Mucosa of stomach (tissue), 1 donor: Measurements from ENCODE around the gene RBPJL.
A peak's percentile ranks its signal among the peaks of the same experiment; 100 is the strongest.
"Not testable (repeated sequence)": the region's sequence is repeated elsewhere in the genome, so short reads cannot be mapped to it uniquely, and the experiment has no call there.

ENCODE experiments used
- H3K27me3 ChIP-seq: one replicate; pipeline ENCODE4 v1.7.0; 2013; ENCODE audit warnings: mild to moderate bottlenecking, low read length; ENCODE audit not compliant: control insufficient read depth, insufficient read depth
- H3K36me3 ChIP-seq: one replicate; pipeline ENCODE4 v1.7.0; 2013; ENCODE audit warnings: low read length; ENCODE audit not compliant: control insufficient read depth, insufficient read depth
- H3K4me1 ChIP-seq: one replicate; pipeline ENCODE4 v1.7.0; 2013; ENCODE audit warnings: mild to moderate bottlenecking, low read length; ENCODE audit not compliant: control insufficient read depth, insufficient read depth
- H3K4me3 ChIP-seq: one replicate; pipeline ENCODE4 v1.7.0; 2013; ENCODE audit warnings: low read length
- H3K9ac ChIP-seq: one replicate; pipeline ENCODE4 v1.7.0; 2013; ENCODE audit warnings: mild to moderate bottlenecking, low read length, moderate library complexity
- H3K9me3 ChIP-seq: one replicate; pipeline ENCODE4 v1.7.0; 2013; ENCODE audit warnings: mild to moderate bottlenecking, low read length, moderate library complexity; ENCODE audit not compliant: control insufficient read depth
- donor health status: Pancreatic carcinoma.

The RBPJL gene

DNA sequence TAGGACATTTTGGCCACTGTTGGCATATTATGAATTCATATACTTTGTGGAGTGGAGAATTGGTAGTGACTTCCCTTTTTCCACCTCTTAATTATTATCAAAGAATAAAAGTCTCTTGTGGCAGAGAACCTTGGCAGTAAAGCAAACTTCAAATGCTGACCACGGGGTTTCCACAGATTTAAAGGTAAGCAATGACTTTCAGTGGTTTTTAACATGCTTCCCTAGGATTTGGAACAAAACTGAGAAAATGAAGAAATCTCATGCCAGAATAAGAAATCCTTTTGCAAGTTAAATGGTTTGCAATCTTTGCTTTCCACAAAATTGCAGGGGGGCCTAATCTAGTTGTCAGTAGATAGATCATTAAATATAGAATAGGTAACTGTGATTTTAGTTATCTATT is 43.6 kb downstream of the RBPJL start:
- Histone ChIP-seq H3K9ac (no peak overlapping the region), H3K27me3 (no peaks in the 10 kb centered on the region), H3K9me3 (no peaks in the 10 kb centered on the region), H3K4me1 (peaks cover 14% of the 10 kb centered on the region), H3K4me3 (no peak overlapping the region), H3K36me3 (no peaks in the 10 kb centered on the region)

DNA sequence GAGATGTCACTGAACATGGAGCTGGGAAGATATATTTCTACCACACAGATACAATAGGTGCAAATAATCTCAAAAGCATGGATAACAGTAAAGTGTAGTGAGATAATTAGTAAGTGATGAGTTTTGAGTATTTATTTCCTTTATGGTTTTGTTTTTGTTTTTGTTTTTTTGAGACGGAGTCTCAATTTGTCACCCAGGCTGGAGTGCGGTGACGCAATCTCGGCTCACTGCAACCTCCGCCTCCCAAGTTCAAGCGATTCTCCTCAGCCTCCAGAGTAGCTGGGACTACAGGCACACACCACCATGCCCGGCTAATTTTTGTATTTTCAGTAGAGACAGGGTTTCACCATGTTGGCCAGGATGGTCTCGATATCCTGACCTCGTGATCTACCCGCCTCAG is 44.2 kb downstream of the RBPJL start:
- H3K9ac ChIP-seq, H3K27me3 ChIP-seq, H3K4me1 ChIP-seq, H3K9me3 ChIP-seq, H3K36me3 ChIP-seq, H3K4me3 ChIP-seq: not testable (repeated sequence)

DNA sequence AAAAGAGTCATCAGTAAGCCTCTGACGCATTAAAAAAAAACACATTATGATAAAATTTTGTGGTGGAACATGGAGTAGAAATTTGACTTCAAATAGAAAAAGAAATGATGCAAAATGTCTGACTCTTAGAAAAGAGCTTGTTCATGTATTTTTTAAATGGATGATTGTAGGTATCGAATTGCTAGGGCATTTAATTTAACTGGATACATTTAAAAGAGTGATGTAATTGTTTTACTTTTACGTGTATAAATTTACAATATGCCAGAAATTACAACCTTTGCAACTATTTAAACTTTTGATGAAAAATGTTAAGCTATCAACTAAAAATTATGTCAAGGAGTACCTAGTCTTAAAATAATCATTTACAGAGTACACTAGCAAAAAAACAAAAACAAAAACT is 46.1 kb downstream of the RBPJL start:
- Histone ChIP-seq H3K4me1 (peaks cover 11% of the 10 kb centered on the region), H3K27me3 (no peaks in the 10 kb centered on the region), H3K9me3 (no peaks in the 10 kb centered on the region), H3K9ac (no peak overlapping the region), H3K4me3 (no peak overlapping the region), H3K36me3 (no peaks in the 10 kb centered on the region)

DNA sequence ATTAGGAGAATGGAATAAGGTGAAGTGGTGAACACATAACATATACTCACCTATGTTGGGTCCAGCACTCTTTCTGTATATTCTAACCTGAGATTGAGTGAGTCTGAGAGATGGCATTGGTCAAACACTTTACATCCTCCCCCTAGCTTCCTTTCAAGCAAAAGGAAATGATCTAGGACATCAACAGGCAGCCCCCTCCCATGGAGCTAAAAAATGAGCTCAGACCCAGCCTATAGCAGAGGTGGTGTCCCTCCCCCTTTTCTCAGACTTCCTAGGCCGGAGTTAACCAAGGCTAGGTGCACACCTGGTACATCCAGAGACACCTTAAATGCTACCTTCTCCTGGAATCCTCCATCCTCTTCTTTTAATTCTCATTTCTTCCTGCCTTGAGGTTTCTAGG is 47.1 kb downstream of the RBPJL start:
- no peaks in the 10 kb centered on the region for H3K9me3 ChIP-seq
- H3K4me1 ChIP-seq, result peaks cover 17% of the 10 kb centered on the region
- no peak overlapping the region for H3K4me3 ChIP-seq
- no peaks in the 10 kb centered on the region for H3K27me3 ChIP-seq
- no peaks in the 10 kb centered on the region for H3K36me3 ChIP-seq
- no peak overlapping the region for H3K9ac ChIP-seq

DNA sequence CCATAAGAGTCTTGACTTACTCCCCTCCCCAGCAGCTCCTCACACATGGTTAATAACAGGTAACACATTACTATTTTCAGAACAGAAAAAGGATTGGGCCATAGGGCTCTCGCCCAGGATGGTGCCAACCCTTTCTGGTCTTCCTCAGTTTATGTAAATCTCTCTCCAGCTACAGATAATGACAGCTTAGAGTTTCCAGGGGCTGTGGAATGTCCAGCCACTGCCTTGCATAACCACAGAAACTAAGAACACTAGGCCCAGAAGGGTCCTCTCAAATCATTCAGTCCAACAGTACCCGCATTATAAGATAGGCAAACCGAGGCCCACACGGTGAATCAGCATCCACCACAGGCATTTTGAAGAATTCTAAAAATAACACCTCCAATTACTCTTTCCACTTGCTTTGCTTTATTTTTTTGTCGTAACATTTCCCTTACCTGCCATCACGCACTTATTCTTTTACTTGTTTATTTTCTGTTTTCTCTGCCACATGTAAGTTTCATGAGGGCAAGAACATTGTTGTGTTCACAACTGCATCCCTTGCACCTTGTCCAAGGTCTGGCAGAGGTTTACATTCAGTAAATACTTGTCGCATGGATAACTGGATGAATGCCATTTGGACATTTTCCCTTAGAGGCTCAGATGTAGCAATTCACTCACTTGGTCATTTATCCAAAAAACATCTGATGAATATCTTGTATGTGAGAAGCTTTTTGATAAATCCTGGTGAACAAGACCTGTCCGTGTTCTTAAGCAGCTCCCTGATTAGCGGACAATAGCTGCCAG is 48.0 kb downstream of the RBPJL start:
- Histone ChIP-seq H3K27me3 (no peaks in the 10 kb centered on the region), H3K4me1 (peaks cover 24% of the 10 kb centered on the region), H3K36me3 (no peaks in the 10 kb centered on the region), H3K9me3 (no peaks in the 10 kb centered on the region), H3K9ac (no peak overlapping the region), H3K4me3 (no peak overlapping the region)

DNA sequence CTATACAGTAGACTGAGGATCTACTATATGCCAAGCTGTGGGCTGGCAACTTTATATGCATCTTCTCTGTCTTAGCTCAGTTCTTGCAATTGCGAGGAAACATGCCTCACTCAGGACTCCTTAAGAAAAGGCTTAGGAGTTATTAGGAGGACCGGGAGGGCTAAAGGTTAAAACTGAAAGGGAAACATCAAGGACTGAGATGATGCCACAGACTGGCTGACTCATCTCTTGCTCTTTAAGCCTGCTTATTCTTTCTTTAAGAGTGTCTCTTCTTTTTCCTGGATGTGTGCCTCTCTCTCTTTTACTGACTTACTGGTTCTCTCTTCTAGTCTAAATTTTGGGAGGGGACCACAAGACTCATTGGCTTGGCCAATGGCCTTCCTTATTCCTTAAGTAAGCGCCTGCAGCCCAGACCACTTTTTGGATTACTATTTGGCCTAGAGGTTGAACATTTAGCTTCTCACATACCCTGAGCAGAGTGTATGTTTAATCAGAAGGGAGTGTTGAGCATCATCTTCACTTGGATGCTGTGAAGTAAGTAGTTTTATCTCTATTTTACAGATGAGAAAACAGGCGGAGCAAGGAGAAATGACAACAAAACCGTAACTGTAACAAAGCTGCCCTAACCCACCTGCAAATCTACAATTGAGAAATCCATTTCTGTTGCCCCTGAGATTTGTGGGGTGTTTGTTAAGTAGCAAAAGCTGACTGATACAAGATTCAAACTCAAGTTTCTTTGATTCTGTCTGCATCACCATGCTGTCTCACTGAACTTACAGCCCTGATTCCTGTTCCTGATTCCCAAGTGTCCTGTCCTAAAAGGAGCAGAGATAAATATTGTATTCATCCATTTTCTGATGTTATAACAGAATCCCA is 48.8 kb downstream of the RBPJL start:
- Histone ChIP-seq H3K27me3 (no peaks in the 10 kb centered on the region), H3K36me3 (no peaks in the 10 kb centered on the region), H3K4me3 (no peak overlapping the region), H3K9ac (no peak overlapping the region), H3K4me1 (peaks cover 31% of the 10 kb centered on the region), H3K9me3 (no peaks in the 10 kb centered on the region)

DNA sequence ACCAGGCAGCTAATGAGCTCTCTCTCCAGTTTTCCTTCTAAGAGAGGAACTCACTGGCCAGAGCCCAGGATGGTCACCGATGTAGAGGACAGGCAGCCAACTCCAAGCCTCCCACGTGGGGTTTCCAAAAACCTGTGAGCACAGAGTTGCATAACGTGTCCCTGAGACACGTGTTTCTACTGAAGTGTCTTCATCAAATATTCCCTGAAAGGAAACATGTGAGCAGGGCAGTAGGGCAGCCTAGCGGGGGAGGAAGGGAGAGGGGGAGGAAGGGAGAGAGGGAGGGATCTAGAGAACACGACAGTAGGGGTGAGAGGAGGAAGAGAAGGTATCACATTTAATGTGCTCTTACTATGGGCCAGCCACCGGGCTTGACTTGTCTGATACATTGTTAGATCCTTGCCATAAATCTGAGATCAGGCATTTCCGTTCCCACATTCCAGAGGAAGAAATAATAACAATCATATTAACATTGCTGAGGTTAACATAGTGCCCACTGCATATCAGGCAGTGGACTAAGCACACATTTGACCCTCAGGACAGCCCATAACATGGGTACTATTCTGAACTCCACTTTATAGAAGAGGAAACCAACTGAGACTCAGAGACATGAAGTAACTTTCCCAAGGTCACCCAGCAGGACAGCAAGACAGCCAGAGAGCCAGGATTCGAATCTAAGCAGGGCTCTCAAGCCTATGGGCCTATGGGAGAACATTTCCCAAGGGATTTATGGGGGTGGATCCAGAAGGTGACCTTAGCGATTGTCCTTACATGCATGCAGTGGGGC is 51.8 kb downstream of the RBPJL start:
- no peak overlapping the region for H3K4me3 ChIP-seq
- H3K27me3 ChIP-seq, result no peaks in the 10 kb centered on the region
- H3K36me3 ChIP-seq, result no peaks in the 10 kb centered on the region
- H3K9ac ChIP-seq, result no peak overlapping the region
- H3K4me1 ChIP-seq, result peaks cover 47% of the 10 kb centered on the region
- no peaks in the 10 kb centered on the region for H3K9me3 ChIP-seq

DNA sequence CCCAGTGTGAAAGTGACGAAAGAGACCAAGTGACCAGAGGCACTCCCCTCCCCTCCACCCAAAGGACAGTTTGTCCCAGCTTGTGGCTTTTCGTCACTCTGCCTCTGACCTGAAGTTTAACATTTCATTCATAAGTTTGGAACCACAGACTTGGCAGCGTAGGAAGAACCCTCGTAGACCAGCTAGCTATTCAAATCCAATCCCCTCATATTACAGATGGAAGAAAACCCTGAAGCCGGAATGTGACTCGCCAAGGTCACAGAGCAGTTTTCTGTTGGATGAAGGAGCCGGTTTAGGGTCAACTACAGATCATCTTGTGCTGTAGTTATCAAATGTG is 52.4 kb downstream of the RBPJL start:
- Histone ChIP-seq H3K9me3 (no peaks in the 10 kb centered on the region), H3K27me3 (no peaks in the 10 kb centered on the region), H3K9ac (no peak overlapping the region), H3K4me1 (peaks cover 53% of the 10 kb centered on the region), H3K36me3 (no peaks in the 10 kb centered on the region), H3K4me3 (no peak overlapping the region)

DNA sequence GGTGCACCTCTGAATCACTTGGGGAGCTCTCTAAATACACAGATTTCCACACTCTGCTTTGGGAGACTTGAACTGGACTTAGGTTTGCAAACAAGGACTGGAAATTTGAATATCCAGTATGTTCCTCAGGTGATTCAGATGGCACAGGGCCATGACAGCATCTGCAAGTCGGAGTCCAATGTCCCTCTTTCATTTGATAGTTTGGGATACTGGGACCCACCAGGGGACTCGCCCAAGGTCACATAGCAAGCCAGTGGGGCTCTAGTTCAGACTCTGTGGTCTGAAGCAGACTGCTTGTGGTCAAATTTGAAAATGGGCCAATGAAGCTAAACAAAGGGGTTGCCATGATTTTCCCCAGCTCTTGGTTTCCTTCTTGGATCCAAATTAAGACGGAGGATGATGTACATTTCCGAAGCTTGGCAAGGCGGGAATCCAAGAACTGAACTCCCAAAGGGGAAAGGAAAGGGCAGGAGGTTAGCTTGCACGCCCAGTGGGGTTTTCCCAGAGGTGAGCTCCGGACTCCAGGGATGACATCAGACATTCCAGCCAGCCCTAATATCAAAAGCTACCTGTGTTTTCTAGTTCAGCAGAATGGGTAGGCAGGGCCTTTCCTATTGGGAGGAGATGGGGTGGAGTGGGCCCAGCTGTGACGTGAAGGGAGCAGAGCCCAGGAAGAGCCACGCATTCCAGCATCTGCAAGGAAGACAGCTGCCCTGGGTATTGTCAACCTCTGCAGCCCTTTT is 52.9 kb downstream of the RBPJL start:
- Histone ChIP-seq H3K9ac (no peak overlapping the region), H3K27me3 (no peaks in the 10 kb centered on the region), H3K36me3 (no peaks in the 10 kb centered on the region), H3K4me3 (peak overlapping the region; percentile 3), H3K4me1 (peaks cover 55% of the 10 kb centered on the region), H3K9me3 (no peaks in the 10 kb centered on the region)

DNA sequence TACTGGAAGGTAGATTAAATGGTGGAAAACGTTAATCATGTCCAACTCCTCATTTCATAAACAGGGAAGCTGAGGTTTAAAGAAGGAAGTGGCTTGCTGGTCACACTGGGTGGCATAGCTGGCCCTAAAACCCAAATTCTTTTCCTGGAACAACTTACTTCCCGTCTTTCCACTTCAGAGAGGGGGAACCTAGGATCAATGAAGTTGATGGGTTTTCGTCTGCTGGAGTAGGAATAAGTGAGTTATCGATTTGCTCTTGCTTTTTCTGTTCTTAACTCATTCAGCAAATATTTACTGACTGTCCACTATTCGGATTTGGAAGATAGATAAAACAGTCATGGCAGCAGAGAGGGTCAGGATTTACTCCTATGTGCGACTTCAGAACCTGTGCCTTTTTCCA is 55.2 kb downstream of the RBPJL start:
- Histone ChIP-seq H3K36me3 (peaks cover 7% of the 10 kb centered on the region), H3K4me1 (peaks cover 55% of the 10 kb centered on the region), H3K27me3 (no peaks in the 10 kb centered on the region), H3K4me3 (no peak overlapping the region), H3K9ac (no peak overlapping the region), H3K9me3 (no peaks in the 10 kb centered on the region)

DNA sequence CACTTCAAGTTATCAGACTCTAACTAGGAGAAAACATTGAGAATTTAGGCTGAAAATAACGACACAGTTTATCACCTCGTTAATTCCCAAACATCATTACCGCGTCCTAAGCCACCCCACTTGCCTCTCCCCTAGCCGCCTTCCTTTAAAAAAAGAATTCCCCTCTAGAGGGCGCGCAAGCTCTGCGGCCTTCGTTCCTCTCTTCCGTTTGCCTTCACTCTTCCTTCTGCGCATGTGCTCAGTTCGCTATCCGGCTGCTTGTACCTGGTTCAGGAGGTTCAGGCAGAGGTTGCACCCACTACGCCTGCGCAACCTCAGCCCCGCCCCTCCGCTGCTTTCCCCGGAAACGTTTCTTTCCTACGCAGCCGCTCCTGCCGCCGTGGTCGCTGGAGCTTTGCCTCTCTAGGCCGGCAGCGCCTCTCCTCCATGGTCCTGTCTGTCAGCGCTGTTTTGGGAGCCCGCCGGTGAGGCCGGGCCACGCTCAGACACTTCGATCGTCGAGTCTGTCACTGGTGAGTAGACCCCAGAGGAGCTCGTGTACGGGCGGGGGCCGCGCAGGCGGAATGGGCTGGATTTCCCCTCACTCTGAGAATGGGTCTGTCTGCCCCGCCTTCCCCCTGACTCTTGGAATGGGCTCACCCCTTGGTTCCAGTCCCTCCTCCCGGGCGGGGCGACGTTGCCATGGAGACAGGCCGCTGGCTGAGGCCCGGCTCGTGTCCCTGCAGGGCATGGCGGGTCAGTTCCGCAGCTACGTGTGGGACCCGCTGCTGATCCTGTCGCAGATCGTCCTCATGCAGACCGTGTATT is 56.4 kb downstream of the RBPJL start, which contains the start of gene SYS1:
Gene SYS1 (plus strand): TSS at position 353 of the 807 bp plus-strand sequence. CDS start 376 bp downstream, at position 729.
- peak within 1 kb of the TSS; percentile 91 for H3K9ac ChIP-seq
- peak within 1 kb of the TSS; percentile 87 for H3K4me3 ChIP-seq
- no peaks in the 10 kb centered on the region for H3K9me3 ChIP-seq
- peaks cover 7% of the 10 kb centered on the region for H3K36me3 ChIP-seq
- H3K4me1 ChIP-seq, result peaks cover 46% of the 10 kb centered on the region
- no peaks in the 10 kb centered on the region for H3K27me3 ChIP-seq
